Measurements from ENCODE around the gene MMP14. TPM values are rescaled to one million over a fixed set of nuclear protein-coding genes. Genes with fewer than 3 reads are reported as not detected.

The MMP14 gene
- total RNA-seq, 1 experiment from 2014 or later: 17.8 TPM

DNA sequence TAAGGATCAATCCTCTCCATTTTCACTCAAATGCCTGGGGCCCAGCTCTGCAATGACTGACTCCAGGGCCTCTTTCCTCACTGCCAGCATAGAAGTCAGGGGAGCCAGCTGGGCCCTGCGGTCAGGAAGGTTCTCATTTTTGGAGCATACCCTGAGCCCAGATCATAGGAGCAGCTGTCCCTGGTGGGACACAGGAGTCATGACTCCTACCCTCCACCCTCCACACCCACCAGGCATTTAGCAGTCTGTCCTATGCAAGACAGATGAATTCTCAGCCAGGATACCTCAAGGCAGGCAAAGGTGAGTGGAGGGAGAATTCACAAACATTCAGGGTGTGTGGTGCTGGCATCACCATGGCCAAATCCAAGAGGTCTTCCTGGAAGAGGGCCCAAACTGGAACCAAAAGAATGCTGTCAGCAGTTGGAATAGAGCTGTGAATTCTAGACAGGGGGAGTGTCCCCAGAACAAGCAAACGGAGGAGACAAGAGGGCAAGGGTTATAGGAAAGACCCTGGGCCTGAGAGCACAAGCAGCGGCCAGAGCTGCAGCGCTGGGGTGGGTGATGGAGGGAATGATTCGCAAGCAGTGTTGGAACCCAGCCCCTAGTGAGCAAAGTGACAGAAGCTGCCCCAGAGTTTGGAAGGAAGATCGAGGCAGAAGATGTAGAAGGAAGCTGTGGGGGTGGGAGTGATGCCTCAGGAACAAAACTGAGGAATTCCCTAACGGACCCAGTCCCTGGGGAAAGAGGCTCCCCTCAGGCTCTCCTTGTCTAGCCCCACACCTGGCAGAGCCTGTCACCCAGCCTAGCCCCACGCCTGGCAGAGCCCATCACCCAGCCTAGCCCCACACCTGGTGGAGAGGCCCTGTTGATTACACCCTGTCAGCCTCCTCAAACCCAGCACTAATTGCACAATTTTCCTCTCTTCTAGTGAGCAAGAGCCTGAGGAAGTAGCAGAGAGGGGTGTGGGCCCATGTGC lies 42.2 kb downstream of the MMP14 start:
- H3K27me3 ChIP-seq (ENCODE audit: insufficient read depth, low read length): no peaks in the 10 kb centered on the region
- no peaks in the 10 kb centered on the region for H4K20me1 ChIP-seq (ENCODE audit: insufficient read depth)
- H3K79me2 ChIP-seq (ENCODE audit: insufficient read depth, low read length): no peaks in the 10 kb centered on the region
- ATAC-seq (no peak), DNase-seq (ENCODE audit: low read depth, low spot score) (no peak)
- H3K9ac ChIP-seq (ENCODE audit: low read length): no peak overlapping the region
- H3K4me2 ChIP-seq (ENCODE audit: low read length): no peak overlapping the region
- no peaks in the 10 kb centered on the region for H3K9me3 ChIP-seq (ENCODE audit: control insufficient read depth in 1 of 2, insufficient read depth in 1 of 2, low read depth in 1 of 2, low read length in 2 of 2)
- peaks cover 3% of the 10 kb centered on the region in 2 experiments; a peak in 1 of 4 replicates for H3K36me3 ChIP-seq (ENCODE audit: control insufficient read depth in 1 of 2, insufficient read depth in 2 of 2, low read length in 2 of 2)
- POLR2A ChIA-PET: no interaction called here
- CTCF ChIA-PET: no interaction called here
- no TSS peak for BruUV-seq (replicated peaks)
- H3K9me2 ChIP-seq (ENCODE audit: insufficient read depth): no peaks in the 10 kb centered on the region
- TF ChIP-seq TCF7L2 (IDR thresholded peaks at IDR 0.05; ENCODE audit: borderline replicate concordance, extremely low read depth, insufficient read depth, insufficient read length) (no peak), EZH2 (IDR thresholded peaks at IDR 0.05) (no peak), SIN3A (IDR thresholded peaks at IDR 0.05; ENCODE audit: low read depth) (no peak), POLR2AphosphoS5 (IDR thresholded peaks at IDR 0.05; ENCODE audit: low read depth, low read length) (no peak), POLR2A (IDR thresholded peaks at IDR 0.05; ENCODE audit: borderline replicate concordance, extremely low read depth, insufficient read depth, insufficient read length) (no peak)
- TF ChIP-seq, protein P1, sequence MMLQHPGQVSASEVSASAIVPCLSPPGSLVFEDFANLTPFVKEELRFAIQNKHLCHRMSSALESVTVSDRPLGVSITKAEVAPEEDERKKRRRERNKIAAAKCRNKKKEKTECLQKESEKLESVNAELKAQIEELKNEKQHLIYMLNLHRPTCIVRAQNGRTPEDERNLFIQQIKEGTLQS (IDR thresholded peaks at IDR 0.05): no peak
- intact Hi-C loops (cut with micrococcal nuclease): no loop called here
- peaks cover 9 to 12% of the 10 kb centered on the region in 2 experiments; a peak in 3 of 4 replicates for H3K4me1 ChIP-seq (ENCODE audit: control insufficient read depth in 1 of 2, insufficient read depth in 2 of 2, low read length in 2 of 2)
- no peak overlapping the region for H2AFZ ChIP-seq (ENCODE audit: low read depth, low read length, poor library complexity, severe bottlenecking)
- H3K27ac ChIP-seq (ENCODE audit: low read depth, low read length): no peak overlapping the region
- RAD21 ChIA-PET (ENCODE audit: low non-redundant PET in 1 of 2, low total read pairs in 2 of 2, uncharacterized antibody in 2 of 2, unreplicated experiment in 2 of 2): interaction anchor here in 1 of 2 experiments (0.6 kb wide), 1 partner anchor 322 kb away, joined by 3 read pairs; no protein-coding TSS in a partner anchor
- no peak overlapping the region for H3K4me3 ChIP-seq (replicated peaks in 1 of 2; ENCODE audit: low read depth in 1 of 2, low read length in 2 of 2)

DNA sequence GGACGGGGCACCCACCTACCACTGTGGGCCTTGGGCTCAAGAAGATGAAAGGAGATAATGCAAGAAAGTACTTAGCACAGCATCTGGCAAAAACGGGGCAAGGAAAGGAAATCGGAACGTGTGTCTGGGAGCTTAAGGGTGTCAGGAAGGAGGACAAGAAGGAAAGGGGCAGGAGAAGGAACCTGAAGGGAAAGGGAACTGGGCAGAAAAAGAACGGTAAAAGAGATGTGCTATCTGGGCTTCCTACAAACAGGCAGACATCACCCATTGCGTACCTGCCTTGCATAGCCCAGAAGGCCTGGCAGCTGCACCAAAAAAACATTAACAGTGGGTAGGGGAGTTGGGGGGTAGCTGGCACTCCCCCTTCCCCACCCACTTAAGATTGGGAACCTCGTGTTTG lies 45.7 kb downstream of the MMP14 start:
- no peaks in the 10 kb centered on the region for H3K27me3 ChIP-seq (ENCODE audit: insufficient read depth, low read length)
- intact Hi-C loops (cut with micrococcal nuclease): no loop called here
- CTCF ChIA-PET: interaction anchor here (1.1 to 7.0 kb wide), 2 partner anchors 10 to 20 kb away, joined by 3 to 51 read pairs; partner anchors contain the start of gene LRP10
- H3K9ac ChIP-seq (ENCODE audit: low read length): no peak overlapping the region
- BruUV-seq (replicated peaks): no TSS peak
- H2AFZ ChIP-seq (ENCODE audit: low read depth, low read length, poor library complexity, severe bottlenecking): no peak overlapping the region
- H3K36me3 ChIP-seq (ENCODE audit: control insufficient read depth in 1 of 2, insufficient read depth in 2 of 2, low read length in 2 of 2): no peaks in the 10 kb centered on the region
- H3K4me3 ChIP-seq (replicated peaks in 1 of 2; ENCODE audit: low read depth in 1 of 2, low read length in 2 of 2): no peak overlapping the region
- TF ChIP-seq SRF (IDR thresholded peaks at IDR 0.05; ENCODE audit: low read depth): no peak
- TF ChIP-seq, protein P2, sequence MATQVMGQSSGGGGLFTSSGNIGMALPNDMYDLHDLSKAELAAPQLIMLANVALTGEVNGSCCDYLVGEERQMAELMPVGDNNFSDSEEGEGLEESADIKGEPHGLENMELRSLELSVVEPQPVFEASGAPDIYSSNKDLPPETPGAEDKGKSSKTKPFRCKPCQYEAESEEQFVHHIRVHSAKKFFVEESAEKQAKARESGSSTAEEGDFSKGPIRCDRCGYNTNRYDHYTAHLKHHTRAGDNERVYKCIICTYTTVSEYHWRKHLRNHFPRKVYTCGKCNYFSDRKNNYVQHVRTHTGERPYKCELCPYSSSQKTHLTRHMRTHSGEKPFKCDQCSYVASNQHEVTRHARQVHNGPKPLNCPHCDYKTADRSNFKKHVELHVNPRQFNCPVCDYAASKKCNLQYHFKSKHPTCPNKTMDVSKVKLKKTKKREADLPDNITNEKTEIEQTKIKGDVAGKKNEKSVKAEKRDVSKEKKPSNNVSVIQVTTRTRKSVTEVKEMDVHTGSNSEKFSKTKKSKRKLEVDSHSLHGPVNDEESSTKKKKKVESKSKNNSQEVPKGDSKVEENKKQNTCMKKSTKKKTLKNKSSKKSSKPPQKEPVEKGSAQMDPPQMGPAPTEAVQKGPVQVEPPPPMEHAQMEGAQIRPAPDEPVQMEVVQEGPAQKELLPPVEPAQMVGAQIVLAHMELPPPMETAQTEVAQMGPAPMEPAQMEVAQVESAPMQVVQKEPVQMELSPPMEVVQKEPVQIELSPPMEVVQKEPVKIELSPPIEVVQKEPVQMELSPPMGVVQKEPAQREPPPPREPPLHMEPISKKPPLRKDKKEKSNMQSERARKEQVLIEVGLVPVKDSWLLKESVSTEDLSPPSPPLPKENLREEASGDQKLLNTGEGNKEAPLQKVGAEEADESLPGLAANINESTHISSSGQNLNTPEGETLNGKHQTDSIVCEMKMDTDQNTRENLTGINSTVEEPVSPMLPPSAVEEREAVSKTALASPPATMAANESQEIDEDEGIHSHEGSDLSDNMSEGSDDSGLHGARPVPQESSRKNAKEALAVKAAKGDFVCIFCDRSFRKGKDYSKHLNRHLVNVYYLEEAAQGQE (IDR thresholded peaks at IDR 0.05; ENCODE audit: low read depth): no peak
- no peak for TF ChIP-seq POLR2A (IDR thresholded peaks at IDR 0.05; ENCODE audit: borderline replicate concordance, extremely low read depth, insufficient read depth, insufficient read length)
- no peak for TF ChIP-seq YY1 (IDR thresholded peaks at IDR 0.05; ENCODE audit: extremely low read depth, insufficient replicate concordance, low read depth, low read length)
- TF ChIP-seq ELF1 (IDR thresholded peaks at IDR 0.05; ENCODE audit: borderline replicate concordance, low read depth): no peak
- TF ChIP-seq JUND (IDR thresholded peaks at IDR 0.05): no peak
- TF ChIP-seq, protein P3, sequence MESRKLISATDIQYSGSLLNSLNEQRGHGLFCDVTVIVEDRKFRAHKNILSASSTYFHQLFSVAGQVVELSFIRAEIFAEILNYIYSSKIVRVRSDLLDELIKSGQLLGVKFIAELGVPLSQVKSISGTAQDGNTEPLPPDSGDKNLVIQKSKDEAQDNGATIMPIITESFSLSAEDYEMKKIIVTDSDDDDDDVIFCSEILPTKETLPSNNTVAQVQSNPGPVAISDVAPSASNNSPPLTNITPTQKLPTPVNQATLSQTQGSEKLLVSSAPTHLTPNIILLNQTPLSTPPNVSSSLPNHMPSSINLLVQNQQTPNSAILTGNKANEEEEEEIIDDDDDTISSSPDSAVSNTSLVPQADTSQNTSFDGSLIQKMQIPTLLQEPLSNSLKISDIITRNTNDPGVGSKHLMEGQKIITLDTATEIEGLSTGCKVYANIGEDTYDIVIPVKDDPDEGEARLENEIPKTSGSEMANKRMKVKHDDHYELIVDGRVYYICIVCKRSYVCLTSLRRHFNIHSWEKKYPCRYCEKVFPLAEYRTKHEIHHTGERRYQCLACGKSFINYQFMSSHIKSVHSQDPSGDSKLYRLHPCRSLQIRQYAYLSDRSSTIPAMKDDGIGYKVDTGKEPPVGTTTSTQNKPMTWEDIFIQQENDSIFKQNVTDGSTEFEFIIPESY (IDR thresholded peaks at IDR 0.05; ENCODE audit: extremely low read depth, insufficient replicate concordance, low read length): no peak
- DNase-seq (ENCODE audit: low read depth, low spot score) (no peak), ATAC-seq (no peak)
- POLR2A ChIA-PET: interaction anchor here (1.1 to 4.7 kb wide), 2 partner anchors 10 to 37 kb away, joined by 4 to 24 read pairs; partner anchors contain the start of genes LRP10 and RBM23
- RAD21 ChIA-PET (ENCODE audit: low non-redundant PET in 1 of 2, low total read pairs in 2 of 2, uncharacterized antibody in 2 of 2, unreplicated experiment in 2 of 2): interaction anchor here in 1 of 2 experiments (0.7 kb wide), 1 partner anchor 60 kb away, joined by 3 read pairs; no protein-coding TSS in a partner anchor
- H4K20me1 ChIP-seq (ENCODE audit: insufficient read depth): no peaks in the 10 kb centered on the region
- peaks cover 18 to 24% of the 10 kb centered on the region in 2 experiments for H3K4me1 ChIP-seq (ENCODE audit: control insufficient read depth in 1 of 2, insufficient read depth in 2 of 2, low read length in 2 of 2)
- no peaks in the 10 kb centered on the region for H3K9me3 ChIP-seq (ENCODE audit: control insufficient read depth in 1 of 2, insufficient read depth in 1 of 2, low read depth in 1 of 2, low read length in 2 of 2)
- no peaks in the 10 kb centered on the region for H3K79me2 ChIP-seq (ENCODE audit: insufficient read depth, low read length)
- no peak overlapping the region for H3K4me2 ChIP-seq (ENCODE audit: low read length)
- H3K27ac ChIP-seq (ENCODE audit: low read depth, low read length): no peak overlapping the region
- H3K9me2 ChIP-seq (ENCODE audit: insufficient read depth): no peaks in the 10 kb centered on the region
